Left kidney (tissue), 2 donors: ENCODE results near the gene CLDND1. TPM values are rescaled to one million over a fixed set of nuclear protein-coding genes. Genes with fewer than 3 reads are reported as not detected.

Source experiments
- DNase-seq: peaks from one replicate; pipeline ENCODE4 v3.0.0-alpha.2; 2013
- polyA plus RNA-seq: library from polyadenylated mRNA; unstranded; fragments of 120-200 nt; gene quantifications from one replicate; pipeline ENCODE4 v1.2.1, GENCODE V29; 2013; ENCODE audit not compliant: insufficient read length

Gene CLDND1
- polyA plus RNA-seq, 1 donor, result 193 TPM

GRCh38 chr3:98553021-98553563, 30.4 kb upstream of the CLDND1 start:
- no peak for DNase-seq

- no peak for DNase-seq
Measured at GRCh38 chr3:98552232-98553020, 29.7 kb upstream of the CLDND1 start.

GRCh38 chr3:98551754-98552153, 29.1 kb upstream of the CLDND1 start:
- no peak for DNase-seq

GRCh38 chr3:98551236-98551635, 28.5 kb upstream of the CLDND1 start:
- no peak for DNase-seq

GRCh38 chr3:98550833-98551232, 28.1 kb upstream of the CLDND1 start:
- DNase-seq, result no peak

- DNase-seq, result no peak
Measured at GRCh38 chr3:98548544-98548943, 25.8 kb upstream of the CLDND1 start.

- DNase-seq, result no peak
Measured at GRCh38 chr3:98545940-98546339, 23.2 kb upstream of the CLDND1 start.

- no peak for DNase-seq
Measured at GRCh38 chr3:98542623-98543022, 19.9 kb upstream of the CLDND1 start.

GRCh38 chr3:98541695-98542094, 19.0 kb upstream of the CLDND1 start:
- DNase-seq, result no peak

GRCh38 chr3:98540346-98540745, 17.6 kb upstream of the CLDND1 start:
- no peak for DNase-seq

- no peak for DNase-seq
Measured at GRCh38 chr3:98536456-98537017, 13.8 kb upstream of the CLDND1 start.

GRCh38 chr3:98534734-98535133, 12.0 kb upstream of the CLDND1 start:
- DNase-seq, result no peak

GRCh38 chr3:98534168-98534567, 11.5 kb upstream of the CLDND1 start:
- no peak for DNase-seq

- no peak for DNase-seq
Measured at GRCh38 chr3:98532709-98533571, 10.2 kb upstream of the CLDND1 start.

GRCh38 chr3:98532275-98532637, 9.6 kb upstream of the CLDND1 start:
- no peak for DNase-seq

- no peak for DNase-seq
Measured at GRCh38 chr3:98531622-98532274, 9.0 kb upstream of the CLDND1 start, which contains the start of gene GPR15. TSS of gene GPR15 (plus strand) at chr3:98531978. CDS start at chr3:98532034, 56 bp downstream.

- no peak for DNase-seq
Measured at GRCh38 chr3:98530676-98531075, 8.0 kb upstream of the CLDND1 start.

GRCh38 chr3:98529856-98530459, 7.3 kb upstream of the CLDND1 start:
- no peak for DNase-seq

GRCh38 chr3:98528474-98529346, 6.0 kb upstream of the CLDND1 start:
- no peak for DNase-seq

- DNase-seq, result no peak
Measured at GRCh38 chr3:98525494-98525893, 2.8 kb upstream of the CLDND1 start.
